ENCODE measurements around the gene PRKD2.

- TF ChIP-seq CTCF (IDR thresholded peaks at IDR 0.05; ENCODE audit: borderline replicate concordance, extremely low read depth, low read length, poor library complexity, severe bottlenecking) = no peak
- TF ChIP-seq EZH2 (IDR thresholded peaks at IDR 0.05; ENCODE audit: borderline replicate concordance, low read depth, low read length, severe bottlenecking) = no peak
Observed at GRCh38 chr19:46700704-46701103, 16.2 kb downstream of the PRKD2 start.

Measured in DND-41 (cell line).